Measurements from ENCODE around the gene CD2BP2. TPM values are rescaled to one million over a fixed set of nuclear protein-coding genes. Genes with fewer than 3 reads are reported as not detected.
A peak's percentile ranks its signal among the peaks of the same experiment; 100 is the strongest.
"Not testable (repeated sequence)": the region's sequence is repeated elsewhere in the genome, so short reads cannot be mapped to it uniquely, and the experiment has no call there.

Gene CD2BP2
- total RNA-seq, 1 experiment from 2014 or later: 51.8 TPM

DNA sequence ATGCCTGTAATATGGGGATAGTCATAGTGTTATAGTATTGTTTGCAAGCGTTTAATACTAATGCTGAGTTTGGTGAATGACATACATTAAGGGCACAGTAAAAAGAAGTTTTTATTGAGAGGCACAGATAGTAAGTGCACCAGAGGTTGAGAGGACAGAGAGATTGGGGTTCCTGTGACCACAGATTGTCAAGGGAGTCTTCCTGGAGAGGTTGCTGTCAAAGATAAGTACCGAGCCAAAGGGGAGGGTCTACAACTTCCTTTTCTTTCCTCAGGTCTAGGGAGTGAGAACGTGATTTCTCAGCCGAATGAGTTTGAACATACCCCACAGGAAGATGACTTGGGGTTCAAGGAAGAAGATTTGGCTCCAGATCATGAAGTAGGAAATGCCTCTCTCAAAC, 41.9 kb upstream of the CD2BP2 start:
- H3K4me1 ChIP-seq: peaks cover 15% of the 10 kb centered on the region
- TF ChIP-seq, protein P1, sequence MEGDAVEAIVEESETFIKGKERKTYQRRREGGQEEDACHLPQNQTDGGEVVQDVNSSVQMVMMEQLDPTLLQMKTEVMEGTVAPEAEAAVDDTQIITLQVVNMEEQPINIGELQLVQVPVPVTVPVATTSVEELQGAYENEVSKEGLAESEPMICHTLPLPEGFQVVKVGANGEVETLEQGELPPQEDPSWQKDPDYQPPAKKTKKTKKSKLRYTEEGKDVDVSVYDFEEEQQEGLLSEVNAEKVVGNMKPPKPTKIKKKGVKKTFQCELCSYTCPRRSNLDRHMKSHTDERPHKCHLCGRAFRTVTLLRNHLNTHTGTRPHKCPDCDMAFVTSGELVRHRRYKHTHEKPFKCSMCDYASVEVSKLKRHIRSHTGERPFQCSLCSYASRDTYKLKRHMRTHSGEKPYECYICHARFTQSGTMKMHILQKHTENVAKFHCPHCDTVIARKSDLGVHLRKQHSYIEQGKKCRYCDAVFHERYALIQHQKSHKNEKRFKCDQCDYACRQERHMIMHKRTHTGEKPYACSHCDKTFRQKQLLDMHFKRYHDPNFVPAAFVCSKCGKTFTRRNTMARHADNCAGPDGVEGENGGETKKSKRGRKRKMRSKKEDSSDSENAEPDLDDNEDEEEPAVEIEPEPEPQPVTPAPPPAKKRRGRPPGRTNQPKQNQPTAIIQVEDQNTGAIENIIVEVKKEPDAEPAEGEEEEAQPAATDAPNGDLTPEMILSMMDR (IDR thresholded peaks at IDR 0.05; ENCODE audit: insufficient read depth in 1 of 2, low read depth in 1 of 2, low read length in 1 of 2, severe bottlenecking in 1 of 2, unreplicated experiment in 1 of 2): no peak
- no peaks in the 10 kb centered on the region for H3K9me3 ChIP-seq
- no peak for DNase-seq
- Mint-ChIP-seq H3K27me3 (ENCODE audit: insufficient read depth, unreplicated experiment) (no peaks in the 10 kb centered on the region), H3K4me3 (ENCODE audit: unreplicated experiment) (peak overlapping the region; percentile 82), H3K27ac (ENCODE audit: unreplicated experiment) (no peak overlapping the region), H3K36me3 (ENCODE audit: insufficient read depth, unreplicated experiment) (peaks cover 14% of the 10 kb centered on the region), H3K4me1 (ENCODE audit: low read depth, unreplicated experiment) (peaks cover 27% of the 10 kb centered on the region), H3K9me3 (ENCODE audit: unreplicated experiment) (no peaks in the 10 kb centered on the region)
- H3K4me3 ChIP-seq (ENCODE audit: low read depth, low read length): no peak overlapping the region
- no peaks in the 10 kb centered on the region for H3K36me3 ChIP-seq (ENCODE audit: control insufficient read depth, insufficient read depth, low read length)
- BruUV-seq (replicated peaks): no TSS peak
- H3K27me3 ChIP-seq (replicated peaks; ENCODE audit: control insufficient read depth, insufficient read depth, low read length): no peaks in the 10 kb centered on the region
- CTCF ChIA-PET: no interaction called here
- intact Hi-C loops (cut with micrococcal nuclease; ENCODE audit: unreplicated experiment): no loop called here
- POLR2A ChIA-PET: no interaction called here

DNA sequence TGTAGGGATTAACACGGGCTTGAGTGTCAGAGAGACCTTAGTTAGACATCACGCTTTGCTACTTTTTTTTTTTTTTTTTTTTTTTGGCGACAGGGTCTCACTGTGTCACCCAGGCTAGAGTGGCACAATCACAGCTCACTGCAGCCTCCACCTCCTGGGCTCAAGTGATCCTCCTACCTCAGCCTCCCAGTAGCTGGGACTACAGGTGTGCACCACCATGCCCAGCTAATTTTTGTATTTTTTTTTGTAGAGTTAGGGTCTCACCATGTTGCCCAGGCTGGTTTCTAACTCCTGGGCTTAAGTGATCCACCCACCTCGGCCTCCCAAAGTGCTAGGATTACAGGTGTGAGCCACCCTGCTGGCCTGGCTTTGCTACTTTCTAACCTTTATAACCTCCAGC, 41.5 kb upstream of the CD2BP2 start:
- Histone ChIP-seq H3K4me1 (peaks cover 11% of the 10 kb centered on the region), H3K4me3 (ENCODE audit: low read depth, low read length) (peak overlapping the region; percentile 88)
- ChIA-PET POLR2A (interaction anchor here (1.1 to 2.6 kb wide), 4 partner anchors 11 to 26 kb away, joined by 3 to 20 read pairs (median 10); partner anchors contain the start of genes TBC1D10B and ZNF771), CTCF (interaction anchor here (1.9 to 2.3 kb wide), 4 partner anchors 10 to 33 kb away, joined by 11 to 27 read pairs (median 15); partner anchors contain the start of genes DCTPP1 and ZNF771)
- Mint-ChIP-seq H3K4me3 (ENCODE audit: unreplicated experiment) (peak overlapping the region; percentile 82), H3K27ac (ENCODE audit: unreplicated experiment) (peak overlapping the region; percentile 33), H3K36me3 (ENCODE audit: insufficient read depth, unreplicated experiment) (peaks cover 14% of the 10 kb centered on the region), H3K4me1 (ENCODE audit: low read depth, unreplicated experiment) (peaks cover 23% of the 10 kb centered on the region)
- H3K9me3 ChIP-seq; H3K27me3 ChIP-seq (replicated peaks; ENCODE audit: control insufficient read depth, insufficient read depth, low read length); H3K27me3 Mint-ChIP-seq (ENCODE audit: insufficient read depth, unreplicated experiment); DNase-seq; H3K9me3 Mint-ChIP-seq (ENCODE audit: unreplicated experiment); H3K36me3 ChIP-seq (ENCODE audit: control insufficient read depth, insufficient read depth, low read length); intact Hi-C loops (cut with micrococcal nuclease; ENCODE audit: unreplicated experiment): not testable (repeated sequence)
- TSS peak; percentile 70 for BruUV-seq (replicated peaks)

DNA sequence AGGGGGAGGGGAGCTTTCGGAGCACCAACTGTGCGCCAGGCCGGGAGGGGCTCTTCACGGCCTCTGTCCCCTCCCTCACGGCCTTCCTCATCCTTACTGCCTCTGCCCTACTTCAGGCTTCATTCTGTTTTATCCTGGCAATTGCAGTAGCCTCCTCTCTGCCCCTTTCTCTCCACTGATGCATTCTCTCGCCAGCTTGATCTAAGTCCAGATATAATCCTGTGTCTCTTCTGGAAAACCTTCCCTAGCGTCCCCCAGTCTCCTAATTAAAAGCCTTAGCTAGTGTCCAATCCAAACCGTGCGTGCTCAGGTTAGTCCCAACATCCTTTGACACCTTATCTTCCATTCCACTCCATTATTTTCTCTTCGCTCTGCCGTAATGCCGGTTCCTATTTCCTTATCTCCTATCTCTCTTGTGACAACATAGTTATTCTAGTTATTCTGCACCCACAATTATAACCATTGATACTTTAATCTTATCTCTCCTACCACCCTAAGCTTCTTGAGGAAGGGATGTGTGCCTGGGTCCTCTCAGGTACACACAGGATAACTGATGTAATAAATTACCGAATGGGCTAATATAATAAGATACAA, 41.0 kb upstream of the CD2BP2 start:
- Histone ChIP-seq H3K27me3 (replicated peaks; ENCODE audit: control insufficient read depth, insufficient read depth, low read length) (no peaks in the 10 kb centered on the region), H3K4me1 (peaks cover 6% of the 10 kb centered on the region; the same call in 1 of the 2 replicates), H3K9me3 (no peaks in the 10 kb centered on the region), H3K36me3 (ENCODE audit: control insufficient read depth, insufficient read depth, low read length) (no peaks in the 10 kb centered on the region), H3K4me3 (ENCODE audit: low read depth, low read length) (peak overlapping the region; percentile 88)
- DNase-seq: no peak
- Mint-ChIP-seq H3K27ac (ENCODE audit: unreplicated experiment) (peak overlapping the region; percentile 33), H3K36me3 (ENCODE audit: insufficient read depth, unreplicated experiment) (peaks cover 14% of the 10 kb centered on the region), H3K4me3 (ENCODE audit: unreplicated experiment) (peak overlapping the region; percentile 82), H3K4me1 (ENCODE audit: low read depth, unreplicated experiment) (peaks cover 19% of the 10 kb centered on the region), H3K9me3 (ENCODE audit: unreplicated experiment) (no peaks in the 10 kb centered on the region), H3K27me3 (ENCODE audit: insufficient read depth, unreplicated experiment) (no peaks in the 10 kb centered on the region)
- intact Hi-C loops (cut with micrococcal nuclease; ENCODE audit: unreplicated experiment): loop anchor here (1.0 to 2.0 kb wide), 2 partner anchors 13 to 17 kb away; no protein-coding TSS in a partner anchor
- ChIA-PET POLR2A (interaction anchor here (1.1 to 2.6 kb wide), 5 partner anchors 11 to 34 kb away, joined by 3 to 20 read pairs (median 7); partner anchors contain the start of genes DCTPP1, TBC1D10B and ZNF771), CTCF (interaction anchor here (1.5 to 2.3 kb wide), 7 partner anchors 11 to 41 kb away, joined by 5 to 27 read pairs (median 14); partner anchors contain the start of genes CD2BP2, DCTPP1, TBC1D10B and ZNF771)
- BruUV-seq (replicated peaks): no TSS peak
- TF ChIP-seq, protein P1 (IDR thresholded peaks at IDR 0.05; ENCODE audit: insufficient read depth in 1 of 2, low read depth in 1 of 2, low read length in 1 of 2, severe bottlenecking in 1 of 2, unreplicated experiment in 1 of 2): no peak

Measured in Caco-2 (cell line).